Rectal smooth muscle tissue (tissue), 1 donor: ENCODE data around the gene DNAJC10.
"Not testable (repeated sequence)": the region's sequence is repeated elsewhere in the genome, so short reads cannot be mapped to it uniquely, and the experiment has no call there.

Source experiments
- H3K27ac ChIP-seq: one replicate; pipeline ENCODE4 v1.7.0; 2013; ENCODE audit warnings: low read depth, low read length, inconsistent platforms
- H3K27me3 ChIP-seq: one replicate; pipeline ENCODE4 v1.7.0; 2013; ENCODE audit warnings: low read length; ENCODE audit not compliant: control insufficient read depth, insufficient read depth
- H3K36me3 ChIP-seq: one replicate; pipeline ENCODE4 v1.7.0; 2013; ENCODE audit warnings: low read length; ENCODE audit not compliant: control insufficient read depth, insufficient read depth
- H3K4me1 ChIP-seq: one replicate; pipeline ENCODE4 v1.7.0; 2013; ENCODE audit warnings: low read length; ENCODE audit not compliant: control insufficient read depth, insufficient read depth
- H3K4me3 ChIP-seq: one replicate; pipeline ENCODE4 v1.7.0; 2013; ENCODE audit warnings: low read length
- H3K9ac ChIP-seq: one replicate; pipeline ENCODE4 v1.7.0; 2013; ENCODE audit warnings: low read length

DNAJC10 gene

DNA sequence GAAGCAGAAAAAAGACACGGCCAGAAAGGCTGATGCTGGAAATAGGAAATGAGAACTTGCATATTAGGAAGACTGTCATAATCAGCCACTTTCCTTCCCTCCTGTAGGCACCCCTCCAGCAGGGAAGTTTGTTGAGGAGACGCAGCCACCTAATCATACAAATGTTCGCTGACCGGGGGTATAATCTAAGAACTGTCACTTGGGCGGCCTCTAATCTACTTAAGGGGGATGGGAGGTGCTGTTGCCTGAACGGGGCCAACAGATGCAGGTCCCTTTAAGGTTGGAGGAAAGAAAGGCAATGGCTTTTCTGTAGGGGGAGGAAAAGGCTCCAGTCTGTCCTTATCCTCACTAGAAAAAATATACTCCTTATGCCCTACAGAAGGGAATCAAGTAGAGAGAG lies 50.6 kb downstream of the DNAJC10 start:
- no peaks in the 10 kb centered on the region for H3K27me3 ChIP-seq
- H3K4me1 ChIP-seq: no peaks in the 10 kb centered on the region
- H3K9ac ChIP-seq: no peak overlapping the region
- H3K27ac ChIP-seq: no peak overlapping the region
- no peaks in the 10 kb centered on the region for H3K36me3 ChIP-seq
- no peak overlapping the region for H3K4me3 ChIP-seq

DNA sequence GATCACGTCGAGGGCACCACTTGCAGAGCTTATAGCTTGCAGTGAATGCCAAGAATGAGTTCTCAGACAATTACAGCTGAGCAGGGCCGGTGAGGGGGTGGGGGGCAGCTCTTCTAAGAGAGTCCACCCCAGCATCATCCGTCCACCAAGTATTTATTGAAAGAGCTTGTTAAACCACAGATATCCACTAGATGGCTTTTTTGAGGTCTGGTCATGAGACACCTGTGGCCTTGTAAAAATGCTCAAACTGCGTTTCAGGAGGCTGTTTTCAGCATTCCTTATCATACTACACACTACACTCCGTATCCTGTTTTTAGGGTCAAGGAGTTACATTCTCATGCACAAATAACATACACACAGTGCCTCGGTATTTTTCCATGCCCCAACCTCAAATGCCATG lies 51.5 kb downstream of the DNAJC10 start:
- H3K27me3 ChIP-seq: no peaks in the 10 kb centered on the region
- H3K36me3 ChIP-seq: no peaks in the 10 kb centered on the region
- H3K4me1 ChIP-seq: no peaks in the 10 kb centered on the region
- H3K4me3 ChIP-seq: no peak overlapping the region
- H3K9ac ChIP-seq: no peak overlapping the region
- H3K27ac ChIP-seq: no peak overlapping the region

DNA sequence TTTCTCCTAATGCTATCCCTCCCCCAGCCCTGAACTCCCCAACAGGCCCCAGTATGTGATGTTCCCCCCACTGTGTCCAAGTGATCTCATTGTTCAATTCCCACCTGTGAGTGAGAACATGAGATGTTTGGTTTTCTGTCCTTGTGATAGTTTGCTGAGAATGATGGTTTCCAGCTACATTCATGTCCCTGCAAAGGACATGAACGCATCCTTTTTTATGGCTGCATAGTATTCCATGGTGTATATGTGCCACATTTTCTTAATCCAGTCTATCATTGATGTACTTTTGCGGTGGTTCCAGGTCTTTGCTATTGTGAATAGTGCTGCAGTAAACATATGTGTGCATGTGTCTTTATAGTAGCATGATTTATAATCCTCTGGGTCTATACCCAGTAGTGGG lies 52.9 kb downstream of the DNAJC10 start:
- not testable (repeated sequence) for H3K36me3 ChIP-seq, H3K27ac ChIP-seq, H3K4me1 ChIP-seq, H3K9ac ChIP-seq, H3K4me3 ChIP-seq, H3K27me3 ChIP-seq

DNA sequence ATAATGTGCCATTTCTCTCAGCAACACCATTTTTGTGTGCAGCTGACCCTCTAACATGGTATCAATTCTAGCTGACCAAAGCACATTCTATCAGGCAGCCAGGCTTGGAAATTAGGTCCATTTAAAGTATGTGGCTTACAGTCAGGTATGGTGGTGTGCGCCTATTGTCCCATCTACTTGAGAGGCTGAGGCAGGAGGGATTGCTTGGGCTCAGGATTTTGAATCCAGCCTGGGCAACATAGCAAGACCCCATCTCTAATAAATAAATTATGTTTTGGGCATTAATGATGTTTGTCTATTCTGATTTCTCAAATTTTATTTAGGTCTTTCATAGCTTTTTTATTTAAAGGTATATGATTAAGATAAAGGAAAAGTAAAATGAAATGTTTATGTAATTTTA lies 63.3 kb downstream of the DNAJC10 start:
- Histone ChIP-seq H3K27ac (no peak overlapping the region), H3K4me1 (no peaks in the 10 kb centered on the region), H3K9ac (no peak overlapping the region), H3K4me3 (no peak overlapping the region), H3K36me3 (no peaks in the 10 kb centered on the region), H3K27me3 (no peaks in the 10 kb centered on the region)

DNA sequence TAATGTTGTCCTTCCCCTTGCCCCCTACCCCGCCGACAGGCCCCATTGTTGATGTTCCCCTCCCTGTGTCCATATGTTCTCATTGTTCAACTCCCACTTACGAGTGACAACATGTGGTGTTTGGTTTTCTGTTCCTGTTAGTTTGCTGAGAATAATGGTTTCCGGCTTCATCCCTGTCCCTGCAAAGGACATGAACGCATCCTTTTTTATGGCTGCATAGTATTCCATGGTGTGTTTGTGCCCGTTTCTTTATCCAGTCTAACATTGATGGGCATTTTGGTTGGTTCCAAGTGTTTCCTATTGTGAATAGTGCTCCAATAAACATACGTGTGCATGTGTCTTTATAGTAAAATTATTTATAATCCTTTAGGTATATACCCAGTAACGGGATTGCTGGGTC lies 65.0 kb downstream of the DNAJC10 start:
- not testable (repeated sequence) for H3K4me1 ChIP-seq, H3K27ac ChIP-seq, H3K4me3 ChIP-seq, H3K36me3 ChIP-seq, H3K9ac ChIP-seq, H3K27me3 ChIP-seq

DNA sequence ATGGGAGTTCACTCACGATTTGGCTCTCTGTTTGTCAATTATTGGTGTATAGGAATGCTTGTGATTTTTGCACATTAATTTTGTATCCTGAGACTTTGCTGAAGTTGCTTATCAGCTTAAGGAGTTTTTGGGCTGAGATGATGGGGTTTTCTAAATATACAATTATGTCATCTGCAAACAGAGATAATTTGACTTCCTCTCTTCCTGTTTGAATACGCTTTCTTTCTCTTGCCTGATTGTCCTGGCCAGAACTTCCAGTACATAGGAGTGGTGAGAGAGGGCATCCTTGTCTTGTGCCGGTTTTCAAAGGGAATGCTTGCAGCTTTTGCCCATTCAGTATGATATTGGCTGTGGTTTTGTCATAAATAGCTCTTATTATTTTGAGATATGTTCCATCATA lies 66.6 kb downstream of the DNAJC10 start:
- not testable (repeated sequence) for H3K9ac ChIP-seq, H3K4me1 ChIP-seq, H3K4me3 ChIP-seq, H3K36me3 ChIP-seq, H3K27ac ChIP-seq, H3K27me3 ChIP-seq

DNA sequence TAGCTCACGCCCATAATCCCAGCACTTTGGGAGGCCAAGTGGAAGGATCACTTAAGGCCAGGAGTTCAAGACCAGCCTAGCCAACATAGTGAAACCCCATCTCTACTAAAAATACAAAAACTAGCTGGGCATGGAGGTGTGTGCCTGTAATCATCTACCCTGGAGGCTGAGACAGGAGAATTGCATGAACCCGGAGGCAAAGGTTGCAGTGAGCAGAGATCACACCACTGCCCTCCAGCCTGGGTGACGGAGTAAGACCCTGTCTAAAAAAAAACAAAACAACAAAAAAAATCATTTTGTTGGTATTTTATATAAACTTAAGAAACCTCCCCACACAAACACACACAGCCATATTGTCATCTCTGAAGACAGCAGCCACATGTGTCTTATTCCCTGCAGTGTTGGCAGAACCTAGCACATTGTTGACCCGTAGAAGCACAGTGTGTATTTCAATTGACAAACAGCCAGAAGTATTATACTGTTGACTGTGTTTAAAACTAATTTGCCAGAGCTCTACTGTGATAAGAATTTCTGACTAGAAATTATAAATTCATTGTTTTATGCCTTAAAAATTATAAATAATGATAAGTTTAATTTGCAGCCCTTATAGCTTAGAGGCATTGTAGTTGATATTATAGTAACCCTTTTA lies 68.1 kb downstream of the DNAJC10 start:
- H3K27me3 ChIP-seq: no peaks in the 10 kb centered on the region
- H3K4me3 ChIP-seq: no peak overlapping the region
- H3K4me1 ChIP-seq: no peaks in the 10 kb centered on the region
- no peak overlapping the region for H3K27ac ChIP-seq
- H3K9ac ChIP-seq: no peak overlapping the region
- no peaks in the 10 kb centered on the region for H3K36me3 ChIP-seq

DNA sequence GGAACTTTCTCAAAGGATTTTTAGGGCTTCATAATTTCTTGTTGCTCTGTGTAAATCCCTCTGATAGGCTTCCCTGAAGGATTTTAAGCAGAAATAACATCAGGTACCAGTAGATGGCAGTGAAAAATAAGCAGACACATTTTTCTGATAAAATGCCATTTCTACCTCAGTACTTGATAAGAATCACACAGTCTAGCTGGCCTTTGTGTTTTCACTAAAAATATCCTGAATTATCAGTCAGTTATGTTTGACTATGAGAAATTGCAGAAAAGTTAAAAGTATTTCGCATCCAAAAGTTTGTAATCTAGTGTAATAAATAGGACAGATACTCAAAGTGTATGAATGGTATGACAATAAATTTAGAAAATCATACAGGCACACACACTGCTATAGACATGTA lies 68.7 kb downstream of the DNAJC10 start:
- no peaks in the 10 kb centered on the region for H3K4me1 ChIP-seq
- H3K27me3 ChIP-seq: no peaks in the 10 kb centered on the region
- H3K4me3 ChIP-seq: no peak overlapping the region
- no peaks in the 10 kb centered on the region for H3K36me3 ChIP-seq
- H3K27ac ChIP-seq: no peak overlapping the region
- no peak overlapping the region for H3K9ac ChIP-seq

DNA sequence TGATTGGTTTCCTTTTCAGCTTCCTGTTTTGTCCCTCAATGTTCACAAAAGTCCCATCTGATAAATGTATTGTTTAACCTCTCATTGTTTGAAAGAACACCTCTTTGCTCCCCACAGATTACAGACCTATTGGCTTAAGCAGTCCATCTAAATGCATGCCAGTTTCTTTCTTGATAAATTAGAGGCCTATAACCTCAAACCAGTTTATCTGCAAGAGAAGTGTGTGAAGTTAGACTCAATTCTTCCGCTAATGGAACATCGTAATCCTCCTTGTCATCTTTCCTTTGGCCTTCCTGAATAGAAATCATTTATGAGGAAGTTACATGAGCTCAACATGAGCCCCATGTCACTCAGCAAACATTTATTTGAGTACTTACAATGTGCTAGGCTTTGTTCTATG lies 76.4 kb downstream of the DNAJC10 start:
- H3K27me3 ChIP-seq: no peaks in the 10 kb centered on the region
- no peak overlapping the region for H3K27ac ChIP-seq
- no peaks in the 10 kb centered on the region for H3K36me3 ChIP-seq
- no peak overlapping the region for H3K9ac ChIP-seq
- no peak overlapping the region for H3K4me3 ChIP-seq
- no peaks in the 10 kb centered on the region for H3K4me1 ChIP-seq

DNA sequence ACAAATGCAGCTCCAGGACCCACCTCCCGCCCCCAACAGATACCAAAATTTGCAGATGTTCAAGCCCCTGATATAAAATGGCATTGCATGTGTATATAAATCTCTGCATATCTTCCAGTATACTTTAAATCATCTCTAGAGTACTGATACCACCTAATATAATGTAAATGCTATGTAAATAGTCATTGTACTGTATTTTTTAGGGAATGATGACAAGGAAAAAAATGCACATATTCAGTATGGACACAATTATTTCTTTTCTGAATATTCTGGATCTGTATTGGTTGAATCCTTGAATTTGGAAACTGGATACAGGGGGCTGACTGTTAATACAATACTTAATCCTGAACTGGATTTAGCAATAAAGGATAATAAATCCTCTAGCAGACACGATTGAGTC lies 82.7 kb downstream of the DNAJC10 start:
- H3K4me1 ChIP-seq: no peaks in the 10 kb centered on the region
- H3K4me3 ChIP-seq: no peak overlapping the region
- no peak overlapping the region for H3K9ac ChIP-seq

DNA sequence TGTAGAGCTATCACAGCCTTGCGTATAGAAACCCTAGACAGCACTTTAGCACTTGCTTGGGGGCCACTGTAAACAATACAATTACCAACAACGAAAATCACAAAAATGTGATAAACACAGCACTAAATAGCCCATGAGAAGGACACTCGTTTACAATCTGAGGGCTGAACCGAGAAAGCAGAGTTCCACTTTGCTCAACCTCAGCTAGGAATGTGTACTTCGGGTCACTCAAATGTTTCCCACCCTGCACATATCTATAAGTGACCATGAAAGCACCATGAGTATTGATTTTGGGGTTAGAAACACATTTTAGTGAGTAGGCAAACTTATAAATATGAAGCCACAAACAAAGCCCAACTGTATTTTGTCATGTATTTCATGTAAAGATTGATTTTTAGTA lies 88.1 kb downstream of the DNAJC10 start:
- Histone ChIP-seq H3K36me3 (no peaks in the 10 kb centered on the region), H3K27ac (no peak overlapping the region), H3K4me1 (no peaks in the 10 kb centered on the region), H3K9ac (no peak overlapping the region), H3K27me3 (no peaks in the 10 kb centered on the region), H3K4me3 (no peak overlapping the region)

More for the DNA sequence above, 82.7 kb downstream of the DNAJC10 start:
- Histone ChIP-seq H3K36me3 (no peaks in the 10 kb centered on the region), H3K27ac (no peak overlapping the region), H3K27me3 (no peaks in the 10 kb centered on the region)

DNA sequence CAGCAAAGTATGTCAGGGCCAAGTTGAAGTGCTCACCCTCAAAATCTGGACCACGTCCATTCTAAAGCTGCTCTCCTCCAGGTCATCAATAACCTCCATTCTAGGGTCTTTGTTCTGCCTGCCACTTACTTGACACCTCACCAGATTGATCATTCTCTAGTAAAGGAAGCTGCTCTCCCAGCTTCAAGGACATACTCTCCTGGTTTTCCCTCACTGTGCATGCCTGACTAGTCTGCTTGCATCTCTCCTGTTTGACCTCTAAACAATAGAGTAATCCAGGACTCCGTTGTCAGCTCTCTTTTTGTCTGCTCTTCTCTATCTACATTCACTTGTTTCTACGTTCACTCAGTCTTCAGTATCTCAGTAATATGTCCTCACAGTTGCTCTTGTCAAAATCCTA lies 91.3 kb downstream of the DNAJC10 start:
- Histone ChIP-seq H3K36me3 (no peaks in the 10 kb centered on the region), H3K9ac (no peak overlapping the region), H3K4me1 (no peaks in the 10 kb centered on the region), H3K4me3 (no peak overlapping the region), H3K27ac (no peak overlapping the region), H3K27me3 (no peaks in the 10 kb centered on the region)

DNA sequence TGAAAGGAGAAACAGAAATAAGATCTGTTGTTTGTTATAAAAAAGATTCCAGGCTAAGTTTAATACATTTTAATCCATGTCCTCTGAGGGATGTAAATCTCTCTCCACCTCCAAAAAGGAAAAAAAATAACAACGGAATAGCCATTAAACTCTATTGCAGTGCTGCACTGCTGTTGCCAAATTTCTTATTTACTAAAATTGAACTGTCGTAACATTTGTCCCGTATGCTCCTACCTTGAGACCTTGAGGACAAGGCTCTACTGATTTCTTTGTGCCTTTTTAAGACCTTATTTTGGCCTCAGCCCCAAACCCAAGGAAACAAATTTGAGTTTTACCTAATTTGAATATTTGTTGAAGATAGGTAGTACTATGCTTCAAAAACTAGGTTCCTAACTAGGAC lies 94.0 kb downstream of the DNAJC10 start:
- Histone ChIP-seq H3K9ac (no peak overlapping the region), H3K27ac (no peak overlapping the region), H3K4me1 (no peaks in the 10 kb centered on the region), H3K4me3 (no peak overlapping the region), H3K36me3 (no peaks in the 10 kb centered on the region), H3K27me3 (no peaks in the 10 kb centered on the region)
